WI38 (cell line): ENCODE data around the gene DCST1.
A peak's percentile ranks its signal among the peaks of the same experiment; 100 is the strongest.

Experiments used
- H3K4me3 ChIP-seq: 2 replicates; pipeline ENCODE4 v1.5.1; 2011; ENCODE audit warnings: low read depth, mild to moderate bottlenecking, control low read depth, low read length
- TF ChIP-seq, protein P1 (sequence below): IDR thresholded peaks from 2 replicates; pipeline ENCODE4 v1.5.1; 2012; ENCODE audit warnings: low read depth, mild to moderate bottlenecking, control low read depth, low read length

DCST1 gene

DNA sequence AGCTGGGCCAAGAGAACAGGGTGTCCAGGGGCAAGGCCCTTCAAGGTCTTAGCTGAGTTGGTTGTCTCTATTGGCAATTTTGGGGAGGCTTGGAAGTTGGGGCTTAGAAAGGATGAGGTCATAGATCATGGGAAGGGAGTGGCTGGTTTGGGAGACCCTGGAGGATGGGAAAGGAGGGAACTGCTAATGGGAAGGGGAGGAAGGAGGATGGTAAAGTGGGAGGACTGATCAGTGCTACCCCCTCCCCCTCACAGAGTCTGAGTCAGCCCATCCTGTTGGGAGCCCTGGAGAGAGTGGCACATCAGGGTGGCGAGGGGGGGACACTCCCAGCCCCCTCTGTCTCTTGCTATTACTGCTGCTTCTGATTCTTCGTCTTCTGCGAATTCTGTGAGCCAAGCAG, 35.0 kb downstream of the DCST1 start:
- TF ChIP-seq, protein P1, sequence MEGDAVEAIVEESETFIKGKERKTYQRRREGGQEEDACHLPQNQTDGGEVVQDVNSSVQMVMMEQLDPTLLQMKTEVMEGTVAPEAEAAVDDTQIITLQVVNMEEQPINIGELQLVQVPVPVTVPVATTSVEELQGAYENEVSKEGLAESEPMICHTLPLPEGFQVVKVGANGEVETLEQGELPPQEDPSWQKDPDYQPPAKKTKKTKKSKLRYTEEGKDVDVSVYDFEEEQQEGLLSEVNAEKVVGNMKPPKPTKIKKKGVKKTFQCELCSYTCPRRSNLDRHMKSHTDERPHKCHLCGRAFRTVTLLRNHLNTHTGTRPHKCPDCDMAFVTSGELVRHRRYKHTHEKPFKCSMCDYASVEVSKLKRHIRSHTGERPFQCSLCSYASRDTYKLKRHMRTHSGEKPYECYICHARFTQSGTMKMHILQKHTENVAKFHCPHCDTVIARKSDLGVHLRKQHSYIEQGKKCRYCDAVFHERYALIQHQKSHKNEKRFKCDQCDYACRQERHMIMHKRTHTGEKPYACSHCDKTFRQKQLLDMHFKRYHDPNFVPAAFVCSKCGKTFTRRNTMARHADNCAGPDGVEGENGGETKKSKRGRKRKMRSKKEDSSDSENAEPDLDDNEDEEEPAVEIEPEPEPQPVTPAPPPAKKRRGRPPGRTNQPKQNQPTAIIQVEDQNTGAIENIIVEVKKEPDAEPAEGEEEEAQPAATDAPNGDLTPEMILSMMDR: no peak
- no peak overlapping the region for H3K4me3 ChIP-seq

DNA sequence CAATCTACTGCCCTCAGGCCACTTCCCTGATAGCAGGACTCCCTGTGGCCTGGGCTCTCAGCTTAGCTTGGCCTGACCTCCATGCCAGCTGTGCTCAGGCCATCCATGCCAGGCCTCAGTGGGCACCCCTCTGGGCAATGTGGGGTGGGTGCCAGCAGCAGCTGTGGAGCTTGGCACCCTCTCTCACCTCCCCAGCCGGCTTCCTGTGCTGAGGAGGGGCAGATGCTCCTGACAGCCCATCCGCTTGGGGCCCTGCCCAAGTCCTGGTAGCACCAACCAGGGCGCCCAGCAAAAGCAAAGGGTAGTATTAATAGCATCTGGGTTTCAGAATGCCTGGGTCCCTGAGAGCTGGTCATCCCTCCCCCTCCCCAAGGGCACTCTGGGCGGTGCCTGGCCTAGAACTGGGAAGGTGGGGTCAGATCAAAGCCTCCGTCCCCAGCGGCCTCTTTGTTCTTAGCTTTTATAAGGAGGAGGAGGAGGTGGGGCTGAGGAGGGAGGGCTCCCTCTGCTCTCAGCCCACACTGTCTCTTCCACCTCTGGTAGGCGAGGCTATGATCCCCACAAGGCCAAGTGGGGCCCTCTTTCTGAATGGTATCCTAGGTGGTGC, 36.0 kb downstream of the DCST1 start:
- H3K4me3 ChIP-seq: no peak overlapping the region

DNA sequence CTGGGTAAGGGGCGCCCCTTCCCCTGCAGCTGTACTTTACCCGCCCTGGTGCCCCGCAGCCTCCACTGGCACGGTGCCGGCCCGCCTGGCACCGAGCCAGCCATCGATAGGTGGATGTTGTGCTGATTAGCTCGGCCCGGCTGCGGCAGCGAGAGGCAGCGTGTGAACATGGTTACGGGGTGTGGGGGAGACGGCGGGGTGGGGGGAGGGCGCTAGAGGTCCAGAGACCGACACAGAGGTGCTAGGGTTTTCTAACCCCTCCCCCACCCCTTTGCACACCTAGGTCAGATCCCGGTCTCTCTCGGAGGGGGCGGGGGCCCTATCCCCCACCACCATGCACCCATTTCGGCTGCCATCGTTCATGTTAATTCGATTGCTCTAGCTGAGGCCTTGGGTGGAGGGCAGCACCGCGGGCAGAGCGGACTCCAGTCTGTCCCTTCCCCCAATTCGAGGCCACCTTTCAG, 36.6 kb downstream of the DCST1 start:
- H3K4me3 ChIP-seq: no peak overlapping the region
- TF ChIP-seq, protein P1: no peak

More for the DNA sequence above, 36.0 kb downstream of the DCST1 start:
- TF ChIP-seq, protein P1: no peak

DNA sequence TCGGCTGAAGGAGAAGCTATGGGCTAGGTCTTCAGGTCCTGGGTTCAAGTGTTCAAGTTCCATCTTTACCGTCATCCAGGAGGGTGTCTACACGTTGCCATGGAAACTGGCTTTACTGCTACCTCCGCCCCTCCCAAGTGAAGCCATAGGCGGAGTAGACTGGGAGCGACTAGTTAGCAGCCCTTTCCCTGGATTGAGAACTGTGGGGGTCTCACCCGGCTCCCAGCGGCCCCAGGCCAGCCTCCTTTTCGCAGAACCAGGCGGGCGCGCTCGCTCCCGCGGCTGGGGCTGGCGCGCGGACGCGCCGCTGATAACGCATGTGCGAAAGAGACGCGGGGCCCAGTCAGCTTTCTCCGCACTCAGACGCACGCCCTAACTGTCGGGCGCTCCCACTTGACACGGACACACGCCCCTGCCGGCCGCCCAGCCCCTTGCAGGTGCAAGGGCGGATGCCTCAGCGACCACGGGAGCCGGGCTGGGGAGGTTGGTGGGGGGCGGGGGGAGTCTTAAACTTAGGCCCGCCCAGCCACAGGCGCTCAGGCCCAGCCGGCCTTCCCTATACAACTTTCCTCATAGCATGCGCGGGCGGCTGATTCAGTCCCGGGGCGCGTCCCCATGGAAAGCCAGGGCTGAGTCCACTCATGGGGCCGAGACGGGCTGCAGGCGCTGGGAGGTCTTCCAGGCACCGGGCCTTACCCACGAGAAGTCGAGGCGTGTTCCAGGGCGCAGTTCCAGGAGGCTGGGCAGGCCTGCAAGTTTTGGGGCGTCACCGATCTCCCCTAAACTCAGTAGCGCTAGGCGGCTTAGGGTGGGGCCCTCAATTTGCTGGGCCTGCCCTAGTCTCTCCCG, 37.3 kb downstream of the DCST1 start:
- TF ChIP-seq, protein P1: peak; percentile 21; the same call in 1 of the 2 replicates
- peak overlapping the region; percentile 42 for H3K4me3 ChIP-seq

DNA sequence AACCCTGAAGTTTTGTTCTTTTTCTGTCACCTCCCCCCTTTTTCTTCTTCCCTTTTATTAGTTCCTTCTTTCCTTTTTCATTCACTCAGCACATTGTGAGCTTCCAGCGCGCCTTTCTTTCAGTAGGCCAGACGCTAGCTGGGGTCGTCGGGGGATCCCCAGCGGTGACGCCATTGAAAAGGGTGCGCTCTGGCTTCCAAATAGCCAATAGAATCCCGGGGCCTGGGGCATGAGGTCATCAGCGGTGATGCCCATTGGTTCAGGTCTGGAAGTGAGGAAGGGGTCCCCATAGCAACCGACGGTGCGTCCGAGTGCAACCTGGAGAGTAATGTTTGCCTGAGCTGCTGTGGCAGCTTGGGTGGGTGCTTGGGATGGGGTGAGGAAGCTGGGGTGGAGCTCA, 38.1 kb downstream of the DCST1 start:
- H3K4me3 ChIP-seq: no peak overlapping the region

DNA sequence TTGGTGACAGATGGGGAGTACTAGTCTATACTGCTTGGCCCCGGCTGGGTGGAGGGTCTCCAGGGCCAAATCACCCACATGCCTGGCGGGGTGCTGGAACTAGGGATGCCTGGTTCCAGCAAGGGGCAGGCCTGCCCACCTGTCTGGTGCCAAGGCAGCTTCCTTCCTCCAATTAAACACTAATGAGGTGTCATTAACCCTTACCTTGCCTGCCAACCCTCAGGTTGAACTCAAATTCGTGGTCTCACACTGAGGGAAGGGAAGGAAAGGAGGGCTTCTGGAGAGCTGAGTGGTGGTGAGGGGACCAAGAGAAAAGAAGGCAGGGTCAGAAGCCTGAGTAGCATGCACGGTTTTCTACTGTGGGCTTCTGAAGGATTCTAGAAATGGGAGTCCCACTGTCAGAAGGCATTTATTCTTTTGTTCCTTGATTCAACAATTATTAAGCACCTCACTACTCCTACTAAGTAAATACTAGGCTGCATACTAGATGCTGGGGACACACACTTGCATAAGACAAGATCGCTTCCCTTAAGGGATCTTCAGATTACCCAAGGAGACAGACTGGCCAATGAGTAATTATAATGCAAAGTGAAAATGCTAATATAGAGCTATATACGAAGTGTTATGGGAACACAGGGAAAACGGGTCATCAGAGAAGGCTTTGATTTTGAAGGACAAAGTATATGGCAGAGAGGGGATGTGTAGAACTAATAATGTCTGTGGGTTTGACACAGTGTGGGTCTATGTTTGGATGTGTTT, 39.1 kb downstream of the DCST1 start:
- TF ChIP-seq, protein P1: no peak

More for the DNA sequence above, 38.1 kb downstream of the DCST1 start:
- TF ChIP-seq, protein P1: no peak

More for the DNA sequence above, 39.1 kb downstream of the DCST1 start:
- no peak overlapping the region for H3K4me3 ChIP-seq
